NCI-H2029 treated with DMSO at 0.1 percent for 48 hours (cell line): Measurements from ENCODE around the gene ZMYND12.
"Not testable (repeated sequence)": the region's sequence is repeated elsewhere in the genome, so short reads cannot be mapped to it uniquely, and the experiment has no call there.

Source experiments
- DNase-seq: peaks from one replicate; lab custom pipeline; 2025; lab: John Stamatoyannopoulos, UW

ZMYND12 gene

GRCh38 chr1:42456010-42456753 is at the start of gene ZMYND12, which contains the start of gene PPCS:
Gene ZMYND12, minus strand, starts transcription at chr1:42456022. Its CDS starts 25 bp downstream, at chr1:42455997.
Gene PPCS, plus strand, starts transcription at chr1:42456543. Its CDS starts 23 bp downstream, at chr1:42456566.
- peak; percentile 94 for DNase-seq

GRCh38 chr1:42504535-42505128 is 48.8 kb upstream of the ZMYND12 start:
- DNase-seq, result no peak

GRCh38 chr1:42502031-42502430 is 46.2 kb upstream of the ZMYND12 start:
- DNase-seq, result not testable (repeated sequence)

GRCh38 chr1:42490237-42490636 is 34.4 kb upstream of the ZMYND12 start:
- DNase-seq, result no peak

GRCh38 chr1:42484382-42484781 is 28.6 kb upstream of the ZMYND12 start:
- DNase-seq, result no peak

GRCh38 chr1:42482635-42483153 is 26.9 kb upstream of the ZMYND12 start:
- DNase-seq, result no peak

GRCh38 chr1:42480921-42481320 is 25.1 kb upstream of the ZMYND12 start:
- no peak for DNase-seq

GRCh38 chr1:42479621-42480020 is 23.8 kb upstream of the ZMYND12 start:
- no peak for DNase-seq

GRCh38 chr1:42477775-42478174 is 22.0 kb upstream of the ZMYND12 start:
- DNase-seq, result no peak

- DNase-seq, result not testable (repeated sequence)
Measured at GRCh38 chr1:42477354-42477753, 21.5 kb upstream of the ZMYND12 start.

GRCh38 chr1:42476605-42477004 is 20.8 kb upstream of the ZMYND12 start:
- no peak for DNase-seq

- DNase-seq, result no peak
Measured at GRCh38 chr1:42469727-42470126, 13.9 kb upstream of the ZMYND12 start.

- DNase-seq, result no peak
Measured at GRCh38 chr1:42466030-42466429, 10.2 kb upstream of the ZMYND12 start.

GRCh38 chr1:42463921-42464320 is 8.1 kb upstream of the ZMYND12 start:
- no peak for DNase-seq

- peak; percentile 99 for DNase-seq
Measured at GRCh38 chr1:42462828-42463763, 7.3 kb upstream of the ZMYND12 start, which contains the start of gene CCDC30. Gene CCDC30, plus strand, starts transcription at chr1:42463286. Its CDS starts 17,266 bp downstream, at chr1:42480552.

- no peak for DNase-seq
Measured at GRCh38 chr1:42461196-42461595, 5.4 kb upstream of the ZMYND12 start.

- peak; percentile 72 for DNase-seq
Measured at GRCh38 chr1:42456754-42457089, 900 bp upstream of the ZMYND12 start.

- DNase-seq, result no peak
Measured at GRCh38 chr1:42454403-42454802, 1.4 kb downstream of the ZMYND12 start.

GRCh38 chr1:42453386-42453785 is 2.4 kb downstream of the ZMYND12 start:
- no peak for DNase-seq

GRCh38 chr1:42450061-42450460 is 5.8 kb downstream of the ZMYND12 start:
- DNase-seq, result no peak

- no peak for DNase-seq
Measured at GRCh38 chr1:42449256-42449655, 6.6 kb downstream of the ZMYND12 start.

- no peak for DNase-seq
Measured at GRCh38 chr1:42442662-42443061, 13.2 kb downstream of the ZMYND12 start.
